K562 (cell line): ENCODE data around the gene VEGFB. TPM values are rescaled to one million over a fixed set of nuclear protein-coding genes. Genes with fewer than 3 reads are reported as not detected.
A peak's percentile ranks its signal among the peaks of the same experiment; 100 is the strongest.

Source experiments
- BMI1 ChIP-seq: fragments of 150-350 bp; IDR thresholded peaks from 2 replicates; pipeline ENCODE4 v1.6.1; 2014; ENCODE audit warnings: low read length
- HDAC8 ChIP-seq: fragments of 450-650 bp; IDR thresholded peaks from 2 replicates; pipeline ENCODE4 v1.6.1; 2016; ENCODE audit warnings: mild to moderate bottlenecking, missing genetic modification characterization, moderate library complexity, missing compliant biosample characterization
- HNRNPL ChIP-seq: fragments of 200-400 bp; formaldehyde crosslinking; IDR thresholded peaks from 2 replicates; pipeline ENCODE4 v1.6.1; 2017; ENCODE audit warnings: low read depth, mild to moderate bottlenecking, low read length
- MBD1 ChIP-seq: fragments of 250-450 bp; sonication (Bioruptor Pico); IDR thresholded peaks from 2 replicates; pipeline ENCODE4 v1.8.0; 2022; ENCODE audit warnings: inconsistent platforms
- MED1 ChIP-seq: sonication (generic); formaldehyde crosslinking; IDR thresholded peaks from 2 replicates; pipeline ENCODE4 v1.8.1; 2023; ENCODE audit warnings: missing genetic modification reagents, borderline replicate concordance
- NONO ChIP-seq, 2 experiments: fragments of 200-400 bp in 1 of 2; fragments of 450-650 bp in 1 of 2; formaldehyde crosslinking in 1 of 2; IDR thresholded peaks; 2 replicates each; pipeline ENCODE4 v1.6.1; 2017; ENCODE audit warnings: low read depth in 2 of 2, mild to moderate bottlenecking in 2 of 2, moderate library complexity in 2 of 2, low read length in 1 of 2
- U2AF2 ChIP-seq: fragments of 200-400 bp; formaldehyde crosslinking; optimal IDR thresholded peaks from 2 replicates; pipeline ENCODE3; 2017; ENCODE audit warnings: low read depth, mild to moderate bottlenecking, low read length
- WHSC1 ChIP-seq: IDR thresholded peaks from one replicate; pipeline ENCODE4 v1.6.1; 2012; ENCODE audit warnings: low read length, control low read depth, inconsistent platforms
- XRCC5 ChIP-seq: fragments of 200-400 bp; formaldehyde crosslinking; IDR thresholded peaks from 2 replicates; pipeline ENCODE4 v1.6.1; 2017; ENCODE audit warnings: low read depth, mild to moderate bottlenecking, low read length
- YBX1 ChIP-seq: fragments of 450-650 bp; IDR thresholded peaks from 2 replicates; pipeline ENCODE4 v1.7.1; 2016; ENCODE audit warnings: mild to moderate bottlenecking
- ZFP36 ChIP-seq: fragments of 150-350 bp; IDR thresholded peaks from 2 replicates; pipeline ENCODE4 v1.6.1; 2018; ENCODE audit warnings: low read length, low read depth; ENCODE audit not compliant: partially characterized antibody
- ZHX1 ChIP-seq: fragments of 150-350 bp; conservative IDR thresholded peaks from 2 replicates; pipeline ENCODE4 v1.6.1; 2014; ENCODE audit warnings: low read length
- ZNF134 ChIP-seq: fragments of 250-450 bp; sonication (Bioruptor Pico); conservative IDR thresholded peaks from 2 replicates; pipeline ENCODE4 v1.4.0; 2020
- ZNF24 ChIP-seq: fragments of 450-650 bp; IDR thresholded peaks from 2 replicates; pipeline ENCODE4 v1.6.1; 2016
- ZNF583 ChIP-seq: fragments of 250-450 bp; sonication (Bioruptor Pico); IDR thresholded peaks from 2 replicates; pipeline ENCODE4 v1.4.0; 2020
- ZNF76 ChIP-seq: fragments of 250-450 bp; sonication (Bioruptor Pico); IDR thresholded peaks from 2 replicates; pipeline ENCODE4 v1.4.0; 2020; ENCODE audit warnings: mild to moderate bottlenecking, moderate library complexity, borderline replicate concordance
- polyA plus RNA-seq, 8 experiments: library from polyadenylated mRNA; depleted of rRNA in 4 of 8; stranded (reverse) in 5 of 8; unstranded in 3 of 8; fragments of >200 nt; fragmentation: Nextera tagmentation in 2 of 8; fragmentation: Illumina TruSeq in 1 of 8; extraction: Ambion mirVana in 2 of 8; extraction: Trizol in 1 of 8; gene quantifications; 2 replicates each; pipeline versions ENCODE4 v1.2.1 to v1.2.3, GENCODE V29; 2011 to 2014; ENCODE audit warnings: inconsistent platforms in 1 of 8, missing spikeins in 1 of 8
- total RNA-seq, 7 experiments: library from RNA; depleted of rRNA in 6 of 7; stranded (reverse); fragments of >200 nt in 6 of 7; fragmentation: Illumina TruSeq in 2 of 7; extraction: Trizol in 2 of 7; gene quantifications; 2 replicates each; pipeline versions ENCODE4 v1.2.1 to v1.2.3, GENCODE V29; 2011 to 2021; ENCODE audit warnings: low replicate concordance in 1 of 7

The VEGFB gene
- total and polyA plus RNA-seq, 9 of the 15 experiments (the other 6 are each of a cell fraction or from before 2014, with no cell fraction given): 11.0 to 83.4 (median 25.7) TPM

- TF ChIP-seq BMI1: no peak
- peak; percentile 92 for TF ChIP-seq XRCC5
- no peak for TF ChIP-seq ZHX1
- TF ChIP-seq HDAC8 (tag): no peak
- TF ChIP-seq YBX1: no peak
- no peak for TF ChIP-seq ZNF134 (CRISPR knock-in tag)
- TF ChIP-seq WHSC1: no peak
- TF ChIP-seq MBD1 (CRISPR knock-in tag): no peak
- peak; percentile 22 for TF ChIP-seq ZFP36
- TF ChIP-seq ZNF24: no peak
- no peak for TF ChIP-seq U2AF2
- TF ChIP-seq ZNF76 (CRISPR knock-in tag): no peak
- TF ChIP-seq HNRNPL: no peak
- TF ChIP-seq MED1 (CRISPR knock-in tag): no peak
- no peak for TF ChIP-seq NONO (IDR thresholded peaks at IDR 0.05; ENCODE audit: low read depth in 2 of 2, low read length in 1 of 2)
- TF ChIP-seq ZNF583 (CRISPR knock-in tag): no peak
Observed at GRCh38 chr11:64204464-64204989, 29.9 kb upstream of the VEGFB start (continued).
